Endodermal cell (in vitro differentiated cells): ENCODE measurements around the gene SLC25A44. TPM values are rescaled to one million over a fixed set of nuclear protein-coding genes. Genes with fewer than 3 reads are reported as not detected.

ENCODE experiments used
- DNase-seq: peaks from one replicate; pipeline ENCODE4 v3.0.0-alpha.2; 2017
- H3K27ac ChIP-seq: 2 replicates; pipeline ENCODE4 v1.5.1; 2013; ENCODE audit warnings: mild to moderate bottlenecking, low read depth, low read length, moderate library complexity
- H3K27me3 ChIP-seq: 2 replicates; pipeline ENCODE4 v1.6.1; 2013; ENCODE audit warnings: mild to moderate bottlenecking, low read length, moderate library complexity; ENCODE audit not compliant: insufficient read depth, control insufficient read depth, poor library complexity, severe bottlenecking
- H3K36me3 ChIP-seq: 2 replicates; pipeline ENCODE4 v1.7.0; 2013; ENCODE audit warnings: mild to moderate bottlenecking, low read length, moderate library complexity; ENCODE audit not compliant: control insufficient read depth, insufficient read depth
- H3K4me1 ChIP-seq: one replicate; pipeline ENCODE4 v1.7.0; 2013; ENCODE audit warnings: low read length; ENCODE audit not compliant: control insufficient read depth, insufficient read depth
- H3K4me3 ChIP-seq: 2 replicates; pipeline ENCODE4 v1.5.1; 2013; ENCODE audit warnings: mild to moderate bottlenecking, low read length, moderate library complexity
- H3K9ac ChIP-seq: 2 replicates; pipeline ENCODE4 v1.6.1; 2013; ENCODE audit warnings: mild to moderate bottlenecking, low read length, moderate library complexity; ENCODE audit not compliant: poor library complexity, severe bottlenecking; ENCODE audit errors: extremely low read depth
- H3K9me3 ChIP-seq: 2 replicates; pipeline ENCODE4 v1.6.1; 2013; ENCODE audit warnings: mild to moderate bottlenecking, low read length, moderate library complexity; ENCODE audit not compliant: control insufficient read depth
- H3K27ac Mint-ChIP-seq: 2 replicates; pipeline ENCODE4 v1.8.0; 2020; ENCODE audit warnings: mixed read lengths
- H3K27me3 Mint-ChIP-seq: 2 replicates; pipeline ENCODE4 v1.8.0; 2021; ENCODE audit warnings: mild to moderate bottlenecking, mixed read lengths; ENCODE audit not compliant: insufficient read depth
- H3K36me3 Mint-ChIP-seq: 2 replicates; pipeline ENCODE4 v1.8.0; 2020; ENCODE audit warnings: low read depth, mixed read lengths
- H3K4me1 Mint-ChIP-seq: 2 replicates; pipeline ENCODE4 v1.8.0; 2020; ENCODE audit warnings: mixed read lengths
- H3K4me3 Mint-ChIP-seq: 2 replicates; pipeline ENCODE4 v1.8.0; 2020; ENCODE audit warnings: mild to moderate bottlenecking, moderate library complexity, mixed read lengths
- H3K9me3 Mint-ChIP-seq: 2 replicates; pipeline ENCODE4 v1.8.0; 2020; ENCODE audit warnings: mild to moderate bottlenecking, mixed read lengths
- WGBS, 2 experiments: methylation state at CpG; one replicate each; pipeline versions ENCODE4 v1.1.5 to v1.1.7; 2013; ENCODE audit warnings: missing lambda C conversion rate in 2 of 2, mixed read lengths in 1 of 2; ENCODE audit not compliant: insufficient coverage in 1 of 2, insufficient read length in 1 of 2; 5-methylcytosine and 5-hydroxymethylcytosine counted together
- total RNA-seq, 2 donors: library from RNA; stranded (reverse); fragmentation: NEBNext Ultra II Directional in 1 of 2; extraction: Animal tissue kit (Norgen Biotek cat#: 25700) in 1 of 2; gene quantifications; 2 replicates in 1 of 2; 3 replicates in 1 of 2; pipeline ENCODE4 v1.2.1, GENCODE V29; 2021
- TF ChIP-seq, protein P1 (sequence below): fragments of 200-600 bp; sonication (generic); conservative IDR thresholded peaks from 2 replicates; pipeline ENCODE4 v1.5.0; 2021; ENCODE audit warnings: antibody characterized with exemption, mild to moderate bottlenecking

Gene SLC25A44
- total RNA-seq, 2 donors from 2014 or later, result 20.9 to 22.7 TPM

DNA sequence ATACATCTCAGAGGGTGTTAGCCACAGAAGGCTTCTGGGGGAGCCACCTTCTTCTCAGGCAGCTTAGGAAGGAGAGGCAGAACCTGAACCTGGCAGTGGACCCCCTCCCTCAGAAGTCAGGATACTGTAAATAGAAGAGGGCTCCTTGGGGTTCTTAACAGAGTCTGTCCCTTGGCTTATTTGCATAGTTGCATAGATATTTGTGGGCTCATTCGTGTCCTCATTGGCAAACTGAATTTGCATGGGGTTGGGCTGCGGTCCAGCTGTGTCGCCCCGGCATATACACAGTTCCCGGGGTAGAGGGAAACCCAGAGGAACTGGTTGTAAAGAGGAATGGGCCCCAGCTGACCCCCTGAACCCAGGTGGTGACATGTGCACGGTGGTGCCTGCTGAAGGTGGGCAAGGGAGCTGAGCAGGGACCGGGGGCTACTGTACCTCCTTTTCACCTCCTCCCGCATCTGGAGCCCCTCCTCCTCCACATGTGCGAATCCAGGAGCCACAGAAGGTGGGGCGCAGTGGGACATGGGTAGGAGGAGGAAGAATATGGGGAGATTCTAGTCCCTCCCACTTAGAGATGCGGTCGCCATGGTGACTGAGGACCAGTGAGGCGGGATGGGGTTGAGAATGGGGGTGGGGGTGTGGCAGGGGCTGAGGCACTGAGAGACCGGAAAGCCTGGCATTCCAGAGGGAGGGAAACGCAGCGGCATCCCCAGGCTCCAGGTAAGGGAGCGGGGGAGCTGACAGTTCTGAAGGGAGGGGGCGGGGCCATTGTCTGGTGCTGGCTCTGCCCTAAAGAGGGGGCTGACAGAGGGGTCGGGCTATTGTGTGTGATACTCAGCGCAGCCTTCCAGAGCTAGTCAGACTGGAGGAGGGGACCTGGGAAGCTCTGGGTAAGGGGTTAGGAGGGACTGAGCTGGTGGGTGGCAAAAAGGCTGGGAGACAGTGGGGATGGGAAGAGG lies 44.3 kb upstream of the SLC25A44 start:
- H3K9ac ChIP-seq, result no peak overlapping the region
- peak overlapping the region; percentile 31 for H3K4me3 Mint-ChIP-seq

DNA sequence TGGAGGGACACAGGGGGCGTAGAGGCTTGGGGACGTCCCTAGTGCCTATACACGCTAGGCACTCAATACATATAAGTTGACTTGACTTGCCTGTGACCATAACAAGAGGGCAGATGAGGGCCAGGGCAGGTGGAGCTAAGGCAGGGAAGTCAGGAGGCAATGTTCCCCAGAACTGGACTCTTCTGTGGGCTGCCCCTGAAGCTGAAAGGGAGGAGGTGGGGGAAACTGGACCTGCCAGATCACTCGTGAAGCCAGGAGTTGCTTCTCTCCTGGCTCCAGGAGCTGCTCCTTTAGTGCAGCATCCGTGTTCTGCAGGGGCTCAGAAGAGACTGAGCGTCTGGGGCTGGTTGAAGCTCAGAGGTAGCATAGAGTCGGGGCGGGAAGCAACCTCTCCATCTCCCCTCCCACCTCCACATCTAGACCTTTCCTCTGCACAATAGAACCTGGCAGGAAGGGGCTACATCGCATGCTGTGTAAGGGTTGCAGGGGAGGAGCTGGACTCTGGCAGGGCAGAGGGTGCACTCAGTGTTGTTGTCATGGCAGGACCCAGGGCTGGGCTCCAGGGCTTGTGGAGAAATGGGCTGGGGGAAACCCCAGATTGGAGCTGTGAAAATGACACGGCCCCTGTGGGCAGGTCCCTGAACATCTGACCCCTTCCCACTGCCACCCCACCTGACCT lies 43.4 kb upstream of the SLC25A44 start:
- Mint-ChIP-seq H3K4me3 (peak overlapping the region; percentile 31), H3K9me3 (no peaks in the 10 kb centered on the region), H3K4me1 (peaks cover 47% of the 10 kb centered on the region), H3K27ac (no peak overlapping the region), H3K36me3 (no peaks in the 10 kb centered on the region), H3K27me3 (peaks cover 1% of the 10 kb centered on the region)
- H3K27ac ChIP-seq, result no peak overlapping the region
- WGBS, 2 experiments, result 65% methylated on average over 10 of the region's 10 CpGs; no CpG with 5 or more reads in 1 of the 2 experiments
- TF ChIP-seq, protein P1, sequence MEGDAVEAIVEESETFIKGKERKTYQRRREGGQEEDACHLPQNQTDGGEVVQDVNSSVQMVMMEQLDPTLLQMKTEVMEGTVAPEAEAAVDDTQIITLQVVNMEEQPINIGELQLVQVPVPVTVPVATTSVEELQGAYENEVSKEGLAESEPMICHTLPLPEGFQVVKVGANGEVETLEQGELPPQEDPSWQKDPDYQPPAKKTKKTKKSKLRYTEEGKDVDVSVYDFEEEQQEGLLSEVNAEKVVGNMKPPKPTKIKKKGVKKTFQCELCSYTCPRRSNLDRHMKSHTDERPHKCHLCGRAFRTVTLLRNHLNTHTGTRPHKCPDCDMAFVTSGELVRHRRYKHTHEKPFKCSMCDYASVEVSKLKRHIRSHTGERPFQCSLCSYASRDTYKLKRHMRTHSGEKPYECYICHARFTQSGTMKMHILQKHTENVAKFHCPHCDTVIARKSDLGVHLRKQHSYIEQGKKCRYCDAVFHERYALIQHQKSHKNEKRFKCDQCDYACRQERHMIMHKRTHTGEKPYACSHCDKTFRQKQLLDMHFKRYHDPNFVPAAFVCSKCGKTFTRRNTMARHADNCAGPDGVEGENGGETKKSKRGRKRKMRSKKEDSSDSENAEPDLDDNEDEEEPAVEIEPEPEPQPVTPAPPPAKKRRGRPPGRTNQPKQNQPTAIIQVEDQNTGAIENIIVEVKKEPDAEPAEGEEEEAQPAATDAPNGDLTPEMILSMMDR, result no peak
- DNase-seq, result no peak
- no peaks in the 10 kb centered on the region for H3K36me3 ChIP-seq
- no peaks in the 10 kb centered on the region for H3K27me3 ChIP-seq
- no peaks in the 10 kb centered on the region for H3K9me3 ChIP-seq
- H3K4me1 ChIP-seq, result no peaks in the 10 kb centered on the region
- no peak overlapping the region for H3K4me3 ChIP-seq
- no peak overlapping the region for H3K9ac ChIP-seq

More for the DNA sequence above, 44.3 kb upstream of the SLC25A44 start:
- H3K27me3 Mint-ChIP-seq, result peaks cover 1% of the 10 kb centered on the region
- TF ChIP-seq, protein P1, result no peak
- H3K36me3 Mint-ChIP-seq, result no peaks in the 10 kb centered on the region
- H3K4me3 ChIP-seq, result no peak overlapping the region
- DNase-seq, result peak; percentile 96
- H3K4me1 ChIP-seq, result no peaks in the 10 kb centered on the region
- H3K27ac ChIP-seq, result no peak overlapping the region
- H3K36me3 ChIP-seq, result no peaks in the 10 kb centered on the region
- no peaks in the 10 kb centered on the region for H3K27me3 ChIP-seq
- 48 to 57% methylated on average over 3 to 20 of the region's 20 CpGs for WGBS, 2 experiments
- H3K4me1 Mint-ChIP-seq, result peaks cover 47% of the 10 kb centered on the region
- H3K27ac Mint-ChIP-seq, result no peak overlapping the region
- no peaks in the 10 kb centered on the region for H3K9me3 ChIP-seq
- no peaks in the 10 kb centered on the region for H3K9me3 Mint-ChIP-seq

DNA sequence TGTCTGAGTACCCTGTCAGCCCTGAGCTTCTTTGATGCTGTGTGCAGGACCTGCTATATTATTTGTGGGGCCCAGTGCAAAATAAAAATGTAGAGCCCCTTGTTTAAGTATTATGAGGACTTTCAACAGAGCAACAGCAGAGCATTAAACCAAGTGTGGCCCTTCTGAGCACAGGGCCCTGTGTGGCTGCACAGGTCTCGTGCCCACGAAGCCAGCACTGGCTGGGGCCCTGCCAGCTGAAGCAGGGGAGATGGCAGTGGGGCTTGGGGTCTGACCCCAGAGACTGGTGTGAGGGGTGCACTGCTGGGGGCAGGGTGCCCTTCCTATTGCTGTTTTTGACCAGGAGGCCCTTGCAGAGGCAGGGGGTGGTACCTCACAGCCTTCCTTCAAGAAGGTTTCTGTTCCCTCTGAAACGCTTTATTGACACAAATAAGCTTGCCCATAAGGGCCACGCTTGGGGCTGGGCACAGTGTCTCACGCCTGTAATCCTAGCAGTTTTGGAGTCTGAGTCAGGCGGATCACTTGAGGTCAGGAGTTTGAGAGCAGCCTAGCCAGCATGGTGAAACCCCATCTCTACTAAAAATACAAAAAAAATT lies 42.7 kb upstream of the SLC25A44 start:
- no peaks in the 10 kb centered on the region for H3K9me3 ChIP-seq
- no peak overlapping the region for H3K9ac ChIP-seq
- no peaks in the 10 kb centered on the region for H3K4me1 ChIP-seq
- no peaks in the 10 kb centered on the region for H3K36me3 ChIP-seq
- 84 to 96% methylated on average over 4 to 6 of the region's 6 CpGs for WGBS, 2 experiments
- H3K4me1 Mint-ChIP-seq, result peaks cover 44% of the 10 kb centered on the region
- no peaks in the 10 kb centered on the region for H3K9me3 Mint-ChIP-seq
- H3K27ac Mint-ChIP-seq, result no peak overlapping the region
- TF ChIP-seq, protein P1, result no peak
- H3K36me3 Mint-ChIP-seq, result no peaks in the 10 kb centered on the region
- no peak overlapping the region for H3K4me3 Mint-ChIP-seq
- H3K27ac ChIP-seq, result no peak overlapping the region
- DNase-seq, result no peak
- no peaks in the 10 kb centered on the region for H3K27me3 ChIP-seq
- H3K27me3 Mint-ChIP-seq, result peaks cover 1% of the 10 kb centered on the region
- H3K4me3 ChIP-seq, result no peak overlapping the region
